ENCODE measurements around the gene RANBP10.
"Not testable (repeated sequence)": the region's sequence is repeated elsewhere in the genome, so short reads cannot be mapped to it uniquely, and the experiment has no call there.

The RANBP10 gene

GRCh38 chr16:67806428-67807147, at the start of gene RANBP10, which contains the start of gene TSNAXIP1:
Gene RANBP10, minus strand, starts transcription at chr16:67806560. Its CDS starts 24 bp downstream, at chr16:67806536.
Gene TSNAXIP1, plus strand, starts transcription at chr16:67806889. Its CDS starts 261 bp downstream, at chr16:67807150.
- DNase-seq, result peak; percentile 87

- DNase-seq, result no peak
These were observed 49.4 kb upstream of the RANBP10 start for GRCh38 chr16:67855789-67856188.

GRCh38 chr16:67853670-67854069, 47.3 kb upstream of the RANBP10 start:
- DNase-seq, result no peak

- no peak for DNase-seq
These were observed 41.8 kb upstream of the RANBP10 start for GRCh38 chr16:67848118-67848517.

- no peak for DNase-seq
These were observed 40.9 kb upstream of the RANBP10 start, which contains the start of gene CENPT for GRCh38 chr16:67847064-67847861. Gene CENPT, minus strand, starts transcription at chr16:67847693. Its CDS starts 13,834 bp downstream, at chr16:67833859.

- peak; percentile 51 for DNase-seq
These were observed 40.1 kb upstream of the RANBP10 start, which contains the start of gene NUTF2 for GRCh38 chr16:67846320-67847063. Gene NUTF2, plus strand, starts transcription at chr16:67846933. Its CDS starts 18,198 bp downstream, at chr16:67865131.

GRCh38 chr16:67846063-67846319, 39.6 kb upstream of the RANBP10 start:
- no peak for DNase-seq

GRCh38 chr16:67845291-67846062, 39.1 kb upstream of the RANBP10 start:
- no peak for DNase-seq

- DNase-seq, result no peak
These were observed 38.1 kb upstream of the RANBP10 start for GRCh38 chr16:67844497-67844896.

- DNase-seq, result no peak
These were observed 37.0 kb upstream of the RANBP10 start for GRCh38 chr16:67843343-67843765.

- no peak for DNase-seq
These were observed 36.4 kb upstream of the RANBP10 start for GRCh38 chr16:67842509-67843342.

- peak; percentile 75 for DNase-seq
These were observed 35.6 kb upstream of the RANBP10 start, which contains the start of gene THAP11 for GRCh38 chr16:67841816-67842508. Gene THAP11, plus strand, starts transcription at chr16:67842320. Its CDS starts 235 bp downstream, at chr16:67842555.

- DNase-seq, result peak; percentile 17
These were observed 34.9 kb upstream of the RANBP10 start for GRCh38 chr16:67841198-67841815.

- DNase-seq, result no peak
These were observed 31.5 kb upstream of the RANBP10 start for GRCh38 chr16:67837811-67838210.

GRCh38 chr16:67837190-67837589, 30.8 kb upstream of the RANBP10 start:
- not testable (repeated sequence) for DNase-seq

- no peak for DNase-seq
These were observed 27.9 kb upstream of the RANBP10 start for GRCh38 chr16:67834242-67834614.

- DNase-seq, result peak; percentile 13
These were observed 27.3 kb upstream of the RANBP10 start for GRCh38 chr16:67833415-67834241.

- no peak for DNase-seq
These were observed 26.7 kb upstream of the RANBP10 start for GRCh38 chr16:67833030-67833414.

- no peak for DNase-seq
These were observed 22.3 kb upstream of the RANBP10 start for GRCh38 chr16:67828651-67829050.
